Endothelial cell of umbilical vein (primary cell): ENCODE results near the gene GATA3. TPM values are rescaled to one million over a fixed set of nuclear protein-coding genes. Genes with fewer than 3 reads are reported as not detected.

ENCODE experiments used
- BruUV-seq: library from RNA; stranded (reverse); fragments of 400-500 nt; replicated peaks from 2 replicates; lab custom pipeline; 2021; lab: Mats Ljungman, UMichigan
- CTCF ChIA-PET: fragments of 300-600, 350-600 bp; sonication (Branson Sonifier 250); formaldehyde crosslinking; loops from one replicate; lab custom pipeline; 2021; ENCODE audit warnings: antibody characterized with exemption, inconsistent platforms; lab: Charles Lee
- POLR2A ChIA-PET: fragments of 300-600, 350-600 bp; sonication (Branson Sonifier 250); formaldehyde crosslinking; loops from one replicate; lab custom pipeline; 2021; ENCODE audit warnings: antibody characterized with exemption, inconsistent platforms; lab: Charles Lee
- DNase-seq: peaks from one replicate; pipeline ENCODE4 v3.0.0-alpha.2; 2011; ENCODE audit warnings: low read depth, low spot score
- FAIRE-seq: peaks from 2 replicates; lab custom pipeline; 2011; peaks lifted over from hg19 to GRCh38; lab: Jason Lieb, UNC
- H2AFZ ChIP-seq: 2 replicates; pipeline ENCODE4 v1.6.0; 2012; ENCODE audit warnings: low read depth, low read length, control low read depth, inconsistent platforms
- H3K27ac ChIP-seq: 2 replicates; pipeline ENCODE4 v1.5.1; 2011; ENCODE audit warnings: low read depth, mild to moderate bottlenecking, control low read depth, low read length, moderate library complexity; ENCODE audit not compliant: insufficient read depth
- H3K27me3 ChIP-seq, 2 experiments: 2 replicates each; pipeline versions ENCODE4 v1.6.0 to v1.6.1; 2011; ENCODE audit warnings: low read length in 2 of 2, mixed read lengths in 1 of 2; ENCODE audit not compliant: control insufficient read depth in 2 of 2, insufficient read depth in 2 of 2
- H3K36me3 ChIP-seq, 2 experiments: 2 replicates in 1 of 2; 3 replicates in 1 of 2; pipeline ENCODE4 v1.5.1; 2011; ENCODE audit warnings: low read length in 2 of 2, mild to moderate bottlenecking in 1 of 2, moderate library complexity in 1 of 2; ENCODE audit not compliant: control insufficient read depth in 2 of 2, insufficient read depth in 2 of 2; ENCODE audit errors: extremely low read depth in 1 of 2
- H3K4me1 ChIP-seq: 3 replicates; pipeline ENCODE4 v1.5.1; 2011; ENCODE audit warnings: mild to moderate bottlenecking, low read length; ENCODE audit not compliant: control insufficient read depth, insufficient read depth; ENCODE audit errors: extremely low read depth
- H3K4me2 ChIP-seq: 2 replicates; pipeline ENCODE4 v1.6.1; 2011; ENCODE audit warnings: low read length, control low read depth, mixed read lengths; ENCODE audit not compliant: insufficient read depth
- H3K4me3 ChIP-seq, 3 experiments: fragments of 200-600 bp in 1 of 3; sonication (generic), shearing (Covaris generic) in 1 of 3; replicated peaks in 1 of 3; 2 replicates each; pipeline ENCODE4 v1.5.1; 2011 to 2016; ENCODE audit warnings: control low read depth in 3 of 3, low read length in 3 of 3, mild to moderate bottlenecking in 2 of 3, inconsistent platforms in 1 of 3, low read depth in 1 of 3, moderate library complexity in 1 of 3; ENCODE audit not compliant: insufficient read depth in 1 of 3
- H3K79me2 ChIP-seq: 2 replicates; pipeline ENCODE4 v1.6.0; 2012; ENCODE audit warnings: low read length, inconsistent platforms; ENCODE audit not compliant: control insufficient read depth, insufficient read depth
- H3K9ac ChIP-seq: replicated peaks from 2 replicates; pipeline ENCODE3; 2011; ENCODE audit warnings: low read length, control low read depth; ENCODE audit not compliant: insufficient read depth; ENCODE audit errors: extremely low read depth
- H3K9me1 ChIP-seq: replicated peaks from 3 replicates; pipeline ENCODE4 v1.6.0; 2011; ENCODE audit warnings: mild to moderate bottlenecking, low read length; ENCODE audit not compliant: control insufficient read depth, insufficient read depth; ENCODE audit errors: extremely low read depth
- H3K9me3 ChIP-seq: replicated peaks from 2 replicates; pipeline ENCODE4 v1.5.1; 2012; ENCODE audit warnings: low read length, inconsistent platforms; ENCODE audit not compliant: control insufficient read depth, insufficient read depth
- H4K20me1 ChIP-seq: replicated peaks from 2 replicates; pipeline ENCODE3; 2011; ENCODE audit warnings: mild to moderate bottlenecking, low read length; ENCODE audit not compliant: control insufficient read depth, insufficient read depth; ENCODE audit errors: extremely low read depth
- CTCF ChIP-seq, 2 donors: IDR thresholded peaks; 1 replicate in 1 of 2; 2 replicates in 1 of 2; pipeline ENCODE4 v1.5.1; 2011; ENCODE audit warnings: low read length in 2 of 2, mild to moderate bottlenecking in 2 of 2, moderate library complexity in 2 of 2, control low read depth in 1 of 2, inconsistent platforms in 1 of 2, low read depth in 1 of 2; ENCODE audit not compliant: insufficient read depth in 1 of 2; ENCODE audit errors: extremely low read depth in 1 of 2
- EZH2 ChIP-seq: IDR thresholded peaks from 2 replicates; pipeline ENCODE4 v1.6.1; 2012; ENCODE audit warnings: borderline replicate concordance, low read depth, mild to moderate bottlenecking, moderate library complexity, low read length, inconsistent platforms; ENCODE audit not compliant: severe bottlenecking
- FOS ChIP-seq: IDR thresholded peaks from 2 replicates; pipeline ENCODE4 v1.6.1; 2011; ENCODE audit warnings: mild to moderate bottlenecking, low read length, moderate library complexity, borderline replicate concordance; ENCODE audit not compliant: insufficient read depth
- GATA2 ChIP-seq: IDR thresholded peaks from 2 replicates; pipeline ENCODE4 v1.7.0; 2011; ENCODE audit warnings: low read depth, mild to moderate bottlenecking, moderate library complexity, mixed read lengths, low read length; ENCODE audit not compliant: insufficient read length, insufficient read depth
- JUN ChIP-seq: IDR thresholded peaks from 2 replicates; pipeline ENCODE4 v1.6.1; 2011; ENCODE audit warnings: borderline replicate concordance, low read depth; ENCODE audit not compliant: insufficient read length, insufficient read depth
- MAX ChIP-seq: IDR thresholded peaks from 2 replicates; pipeline ENCODE4 v1.6.1; 2011; ENCODE audit not compliant: insufficient read depth, insufficient read length
- MYC ChIP-seq: IDR thresholded peaks from one replicate; pipeline ENCODE4 v1.6.1; 2011; ENCODE audit warnings: mild to moderate bottlenecking, low read depth, low read length
- POLR2A ChIP-seq: IDR thresholded peaks from 2 replicates; pipeline ENCODE4 v1.6.1; 2012; ENCODE audit warnings: low read depth, mild to moderate bottlenecking, control low read depth, low read length
- POLR2AphosphoS5 ChIP-seq: IDR thresholded peaks from 2 replicates; pipeline ENCODE4 v1.6.1; 2012; ENCODE audit warnings: low read depth, mild to moderate bottlenecking, control low read depth, low read length, moderate library complexity; ENCODE audit not compliant: insufficient read depth
- dilution Hi-C: fragments of 300-500 bp; cut with MboI; formaldehyde crosslinking; loops from one replicate; pipeline ENCODE4 v1.15.0; 2019; ENCODE audit warnings: low sequenced_read_pairs; ENCODE audit not compliant: extremely low pct_ligation_motif_present
- intact Hi-C: fragments of 100-400 bp; cut with micrococcal nuclease; formaldehyde crosslinking; loops from one replicate; pipeline ENCODE4 v1.10.0; 2022
- polyA plus RNA-seq, 4 experiments: library from polyadenylated mRNA; depleted of rRNA in 3 of 4; stranded (reverse) in 3 of 4; unstranded in 1 of 4; fragments of >200 nt; gene quantifications; 2 replicates each; pipeline versions ENCODE4 v1.2.1 to v1.2.3, GENCODE V29; 2011 to 2012; ENCODE audit warnings: missing spikeins in 1 of 4
- total RNA-seq: library from RNA; stranded (reverse); gene quantifications from 2 replicates; pipeline ENCODE4 v1.2.3, GENCODE V29; 2021

GATA3 gene
- total and polyA plus RNA-seq, 2 donors (not counting 3 experiments of a cell fraction or from before 2014, with no cell fraction given), result 9.3 to 33.0 TPM

GRCh38 chr10:8100366-8100765 lies 45.9 kb downstream of the GATA3 start:
- FAIRE-seq (no peak), DNase-seq (no peak)
- H3K27me3 ChIP-seq, result peaks cover 0 to 2% of the 10 kb centered on the region in 2 experiments
- H4K20me1 ChIP-seq, result no peaks in the 10 kb centered on the region
- H3K9me3 ChIP-seq, result no peaks in the 10 kb centered on the region
- no peak overlapping the region for H2AFZ ChIP-seq
- POLR2A ChIA-PET, result no interaction called here
- H3K9me1 ChIP-seq, result no peaks in the 10 kb centered on the region
- H3K36me3 ChIP-seq, result no peaks in the 10 kb centered on the region
- no peak for TF ChIP-seq MAX
- TF ChIP-seq EZH2, result no peak
- TF ChIP-seq POLR2AphosphoS5, result no peak
- TF ChIP-seq JUN, result no peak
- TF ChIP-seq FOS, result no peak
- TF ChIP-seq MYC, result no peak
- no peak for TF ChIP-seq POLR2A
- TF ChIP-seq CTCF (IDR thresholded peaks at IDR 0.05; ENCODE audit: extremely low read depth in 1 of 2, insufficient read depth in 1 of 2, low read depth in 1 of 2, low read length in 2 of 2), result no peak
- no peak for TF ChIP-seq GATA2
- BruUV-seq, result no TSS peak
- dilution Hi-C loops (no loop called here), intact Hi-C loops (no loop called here)
- H3K4me3 ChIP-seq, result no peak overlapping the region
- H3K9ac ChIP-seq, result no peak overlapping the region
- CTCF ChIA-PET, result no interaction called here
- no peak overlapping the region for H3K4me2 ChIP-seq
- H3K27ac ChIP-seq, result no peak overlapping the region
- H3K79me2 ChIP-seq, result no peaks in the 10 kb centered on the region
- H3K4me1 ChIP-seq, result no peaks in the 10 kb centered on the region
